ENCODE results near the gene LEMD2.

DNA sequence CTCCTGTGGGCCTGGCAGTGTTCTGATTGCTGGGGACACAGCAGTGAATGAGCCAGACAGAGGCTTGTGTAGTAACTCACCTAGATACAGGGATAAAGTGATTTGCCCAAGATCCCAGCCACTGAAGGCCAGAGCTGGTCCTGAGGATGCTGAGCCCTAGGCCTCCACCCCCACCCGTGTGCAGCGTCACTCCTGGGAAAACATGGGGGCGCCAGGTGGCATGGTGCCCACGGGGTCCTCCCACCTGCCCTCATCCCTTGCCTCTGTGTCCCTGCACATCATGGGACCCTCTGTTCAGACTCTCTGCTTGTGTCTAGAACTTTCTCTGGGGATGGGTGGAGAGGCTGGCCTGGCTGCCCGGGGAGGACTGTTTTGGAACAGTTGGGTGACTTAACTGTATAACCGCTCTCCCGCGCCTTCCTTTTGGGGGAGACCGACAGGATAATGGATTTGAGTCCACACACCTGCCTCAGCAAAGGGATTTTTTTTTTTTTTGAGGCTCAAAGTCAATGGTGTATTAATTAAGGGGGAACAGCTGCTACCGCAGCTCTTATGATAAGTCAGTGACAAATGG is 19.6 kb downstream of the LEMD2 start:
- no peak for TF ChIP-seq POLR2A (IDR thresholded peaks at IDR 0.05; ENCODE audit: low read length)
- no peak for TF ChIP-seq GATA1 (IDR thresholded peaks at IDR 0.05; ENCODE audit: low read depth, low read length)

All from erythroblast (primary cell).